Transverse colon (tissue), 3 donors: Measurements from ENCODE around the gene CCL11.

ENCODE experiments used
- CTCF ChIP-seq, 5 experiments: fragments of 200-600 bp in 3 of 5; fragments of 450-650 bp in 2 of 5; sonication (generic) in 3 of 5; IDR thresholded peaks; 1 replicate in 2 of 5; 2 replicates in 3 of 5; pipeline ENCODE4 v1.5.1; 2016 to 2017; ENCODE audit warnings: antibody characterized with exemption in 5 of 5, inconsistent platforms in 3 of 5, mild to moderate bottlenecking in 2 of 5, moderate library complexity in 1 of 5
- POLR2A ChIP-seq: fragments of 450-650 bp; IDR thresholded peaks from one replicate; pipeline ENCODE4 v1.6.1; 2016; ENCODE audit warnings: antibody characterized with exemption, mild to moderate bottlenecking, moderate library complexity

GRCh38 chr17:34248511-34249024, 37.0 kb upstream of the CCL11 start:
- TF ChIP-seq CTCF (IDR thresholded peaks at IDR 0.05) (no peak), POLR2A (no peak)
